GM19035 (cell line): ENCODE measurements around the gene PPP2R2D.
A peak's percentile ranks its signal among the peaks of the same experiment; 100 is the strongest.

Experiments
- ATAC-seq: cut with Tn5 transposase; IDR thresholded peaks from one replicate; pipeline ENCODE4 v1.9.1; 2021; ENCODE audit not compliant: unreplicated experiment

PPP2R2D gene

DNA sequence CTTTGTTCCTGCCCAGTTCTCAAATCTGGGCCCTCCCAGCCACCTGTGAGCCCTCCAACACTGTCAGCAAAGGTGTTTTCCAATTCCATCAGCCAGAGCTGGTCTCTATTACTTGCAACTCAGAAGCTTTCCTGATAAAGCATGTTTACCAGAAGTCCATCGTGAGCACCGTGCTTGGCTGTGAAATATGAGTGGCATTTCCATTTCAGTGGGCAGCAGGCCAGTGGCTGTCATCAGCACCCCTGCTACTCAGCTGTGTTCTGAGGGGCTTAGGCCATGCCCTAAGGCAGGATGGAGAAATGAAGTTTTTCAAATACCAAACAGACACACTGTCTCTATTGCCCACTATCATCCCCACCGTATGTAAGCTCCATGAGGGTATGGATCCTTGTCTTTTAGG is 93.6 kb downstream of the PPP2R2D start:
- ATAC-seq, result no peak

DNA sequence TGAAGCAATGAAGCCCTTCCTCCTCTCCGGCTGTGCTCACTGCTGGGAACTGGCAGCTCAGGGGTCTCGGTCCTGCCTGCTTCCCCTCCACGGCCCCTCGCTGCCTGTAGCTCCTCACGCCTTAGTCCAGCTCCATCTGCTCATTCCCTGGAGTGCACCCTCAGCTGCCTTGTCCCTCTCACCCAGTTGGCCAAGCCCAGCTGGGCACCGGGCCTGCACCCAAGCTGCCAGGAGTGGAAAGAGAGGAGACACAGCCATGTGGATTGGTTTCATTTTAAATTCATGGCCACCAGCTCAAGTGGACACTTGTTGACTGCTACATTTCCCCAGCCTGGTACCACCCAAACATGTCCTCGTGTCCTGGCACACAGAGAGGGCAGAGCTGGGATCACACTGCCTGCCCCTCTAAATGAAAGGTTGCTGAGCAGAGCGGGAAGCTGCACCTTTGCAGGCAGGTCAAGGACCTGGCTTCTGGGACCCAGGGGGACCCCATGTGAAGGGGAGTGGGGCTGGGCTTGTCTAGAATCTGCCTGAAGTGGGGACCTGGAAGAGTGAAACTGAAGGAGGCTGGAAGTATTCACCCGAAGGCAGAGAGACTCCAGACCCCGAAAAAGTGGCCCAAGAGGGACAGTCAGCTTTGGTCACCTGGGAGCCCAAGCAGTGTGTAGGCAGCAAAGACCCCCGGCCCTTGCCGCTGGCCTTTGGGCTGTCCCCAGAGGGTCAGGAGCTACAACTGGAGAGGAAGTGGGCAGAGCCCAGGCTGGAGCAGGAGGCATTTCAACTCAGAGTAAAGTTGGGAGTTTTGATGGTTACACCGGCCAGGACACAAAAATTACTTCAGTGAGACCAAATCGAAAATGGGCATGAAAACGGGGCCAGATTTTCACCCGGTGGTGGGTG is 95.9 kb downstream of the PPP2R2D start:
- no peak for ATAC-seq

DNA sequence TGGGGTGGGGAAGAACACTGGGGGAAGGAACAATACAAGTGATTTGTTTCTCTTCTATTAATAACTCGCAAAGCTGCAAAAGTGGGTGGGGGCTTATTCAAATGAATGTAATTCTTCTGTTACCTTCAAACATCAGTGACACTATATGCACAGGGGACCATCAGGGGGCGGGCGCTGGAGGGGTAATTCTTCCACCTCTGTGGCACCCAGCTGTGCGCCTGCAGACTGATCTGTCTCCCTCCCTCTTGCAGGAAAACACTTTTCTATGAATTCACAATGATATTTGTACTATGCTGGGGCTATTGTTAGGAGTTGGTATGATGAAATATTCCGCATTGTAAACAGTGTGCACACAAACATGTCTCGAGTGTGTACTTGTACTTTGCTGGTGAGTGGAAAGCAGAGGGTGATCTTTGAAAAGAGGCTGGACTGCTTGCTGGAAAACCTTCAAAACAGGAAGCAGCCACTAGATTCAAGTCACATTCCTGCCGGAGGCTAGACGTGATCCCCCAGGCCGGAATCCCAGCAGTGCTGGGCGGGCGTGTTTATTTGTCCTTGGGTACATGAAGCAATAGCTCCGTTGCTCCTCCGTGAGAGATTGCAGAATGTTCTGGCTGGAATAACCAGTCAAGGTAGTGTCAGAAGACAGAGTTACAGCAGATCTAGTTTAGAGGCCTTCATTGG is 96.7 kb downstream of the PPP2R2D start:
- no peak for ATAC-seq

DNA sequence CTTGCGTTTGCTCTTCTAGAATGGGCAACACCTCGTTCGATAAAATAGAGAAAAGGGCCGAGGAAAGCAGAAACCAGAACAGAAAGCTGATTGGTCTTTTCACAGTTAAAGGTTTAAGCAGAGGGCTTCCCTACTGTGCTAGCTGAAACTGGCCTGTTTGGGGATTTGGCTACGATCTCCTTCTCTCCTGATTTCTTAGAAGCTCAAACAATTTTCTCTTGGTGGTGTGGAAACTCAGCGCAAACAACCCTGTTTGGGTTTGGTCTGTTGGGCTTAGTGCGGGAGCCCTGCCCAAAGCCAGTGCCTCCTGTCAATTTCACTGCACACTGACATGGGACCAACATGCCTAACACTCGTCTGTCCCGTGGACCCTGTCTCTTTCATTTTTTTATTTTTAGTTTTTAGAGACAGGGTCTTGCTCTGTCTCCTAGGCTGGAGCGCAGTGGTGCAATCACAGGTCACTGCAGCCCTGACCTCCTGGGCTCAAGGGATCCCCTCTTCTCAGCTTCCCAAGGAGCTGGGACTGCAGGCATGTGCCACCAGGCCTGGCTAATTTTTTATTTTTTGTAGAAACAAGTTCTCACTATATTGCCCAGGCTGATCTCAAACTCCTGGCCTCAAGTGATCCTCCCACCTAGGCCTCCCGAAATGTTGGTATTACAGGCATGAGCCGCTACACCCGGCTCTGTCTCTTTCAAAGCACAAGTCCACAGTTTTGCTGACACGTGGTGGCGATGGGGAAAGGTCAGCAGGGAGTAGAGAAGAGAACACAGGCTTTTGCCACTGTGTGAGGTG is 97.4 kb downstream of the PPP2R2D start:
- no peak for ATAC-seq

DNA sequence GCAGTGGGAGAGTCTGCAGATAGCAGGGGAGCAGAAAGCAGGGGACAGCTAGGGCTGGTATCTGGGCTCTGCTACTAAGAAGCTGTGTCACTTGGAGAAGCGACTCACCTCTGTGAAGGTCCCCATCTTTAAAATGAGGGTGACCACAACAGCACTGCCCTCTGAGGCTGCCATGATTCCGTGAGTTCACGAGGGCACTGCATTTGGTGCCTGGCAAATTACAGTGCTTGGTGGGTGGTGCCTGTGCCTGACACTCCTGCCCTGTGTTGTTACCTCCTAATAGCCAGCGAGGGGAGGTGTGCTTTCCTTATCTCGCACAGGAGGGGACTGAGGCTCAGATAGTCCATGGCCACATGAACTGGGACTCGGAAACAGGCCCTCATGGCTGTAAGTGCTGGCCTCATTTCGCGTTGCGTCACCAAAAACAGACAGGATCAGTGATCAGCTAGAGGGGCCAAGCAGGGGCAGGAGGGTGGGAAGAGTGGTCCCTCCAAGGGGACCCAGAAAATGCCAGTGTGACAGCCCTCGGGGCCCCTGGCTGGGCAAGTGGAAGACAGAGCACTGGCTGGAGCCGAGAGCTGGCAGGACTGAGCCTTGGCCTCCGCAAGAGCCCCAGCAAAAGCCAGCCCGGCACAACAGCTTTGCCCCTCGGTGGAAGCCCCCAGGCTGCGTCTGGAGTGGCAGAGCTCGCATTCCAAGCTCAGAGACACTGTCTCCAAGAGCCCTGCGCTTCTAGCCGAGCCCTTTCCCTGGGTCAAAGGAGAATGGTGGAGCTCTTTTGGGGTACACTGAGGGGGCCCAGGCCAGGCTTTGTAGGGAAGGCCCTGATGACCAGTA is 98.3 kb downstream of the PPP2R2D start:
- ATAC-seq, result no peak

DNA sequence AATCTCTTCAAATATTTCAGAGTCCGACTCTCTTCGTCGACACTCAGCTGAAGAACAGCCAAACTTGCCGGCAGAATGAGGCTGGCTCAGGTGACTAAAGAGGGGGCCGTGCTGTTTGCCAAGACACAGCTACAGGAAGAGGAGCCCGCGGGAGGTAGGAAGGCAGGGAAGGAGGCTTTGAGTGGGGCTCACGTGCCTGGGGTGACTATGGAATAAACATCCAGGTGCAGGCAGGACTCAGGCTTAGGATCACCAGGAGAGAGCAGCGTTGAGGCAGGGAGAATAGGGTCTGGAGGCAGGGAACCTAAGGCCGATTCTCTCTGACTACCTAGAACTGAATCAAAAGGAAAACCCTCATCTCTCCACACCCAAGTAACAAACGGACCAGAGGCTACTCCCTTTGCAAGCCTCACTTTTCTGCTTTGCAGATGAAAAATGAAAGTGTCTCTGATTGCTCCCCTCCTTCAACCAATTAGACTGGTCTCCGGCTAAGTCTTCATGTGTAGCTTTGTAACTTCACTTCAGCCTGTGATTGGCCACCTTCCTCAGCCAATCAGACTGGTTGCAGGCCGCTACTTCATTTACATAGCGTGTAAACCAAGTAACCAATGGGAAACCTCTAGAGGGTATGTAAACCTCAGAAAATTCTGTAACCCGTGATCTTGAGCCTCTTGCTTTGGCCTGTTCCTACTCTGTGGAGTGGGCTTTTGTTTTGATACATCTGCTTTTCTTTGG is 100.6 kb downstream of the PPP2R2D start:
- ATAC-seq, result peak; percentile 80

DNA sequence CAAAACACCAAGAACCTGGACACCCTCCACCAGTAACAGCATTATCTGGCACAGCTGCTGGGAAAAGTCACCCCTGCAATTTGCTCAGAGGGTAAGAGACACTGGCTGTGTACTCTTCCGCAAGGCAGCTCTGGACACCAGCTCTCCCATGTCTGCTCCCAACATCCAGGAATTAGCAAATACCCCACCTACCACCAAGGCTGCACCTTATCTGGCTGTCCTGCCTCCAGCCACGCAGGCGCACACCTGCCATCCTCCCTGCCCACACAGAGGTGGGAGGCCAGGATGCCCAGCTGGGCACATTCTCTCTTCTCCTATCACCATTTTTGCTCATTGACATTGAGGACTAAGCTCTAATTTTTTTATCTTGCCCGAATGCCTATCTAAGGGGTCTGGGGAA is 101.2 kb downstream of the PPP2R2D start:
- no peak for ATAC-seq

DNA sequence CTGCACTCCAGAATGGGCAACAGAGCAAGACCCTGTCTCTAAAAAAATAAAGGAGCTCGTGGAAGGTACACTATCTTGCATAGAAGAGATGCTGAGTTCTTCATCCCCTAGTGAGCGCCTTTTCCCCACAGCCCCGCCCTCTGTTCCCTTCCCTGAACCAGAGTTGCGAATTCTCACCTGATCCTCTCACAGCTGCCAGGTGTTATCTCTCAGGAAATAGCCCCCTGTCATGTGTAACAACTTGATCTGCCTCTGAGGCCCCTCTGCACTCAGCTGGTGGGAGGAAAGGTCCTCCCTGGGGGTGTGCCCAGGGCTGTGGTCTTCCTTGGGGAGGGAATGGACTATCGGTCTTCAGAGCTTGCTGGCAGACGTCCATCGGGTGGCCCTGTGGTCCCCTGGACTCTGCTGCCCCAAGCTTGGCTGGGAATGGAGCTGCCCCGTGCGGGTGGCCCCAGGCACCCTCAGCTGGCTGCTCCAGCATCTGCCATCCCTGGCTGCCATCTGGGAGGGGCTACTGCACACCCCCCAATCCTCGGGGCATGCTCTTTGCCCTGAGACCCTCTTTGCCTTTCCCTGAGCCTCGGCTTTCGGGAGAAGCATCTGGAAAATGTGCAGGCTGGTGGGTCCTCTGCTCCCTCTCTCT is 102.6 kb downstream of the PPP2R2D start:
- no peak for ATAC-seq

DNA sequence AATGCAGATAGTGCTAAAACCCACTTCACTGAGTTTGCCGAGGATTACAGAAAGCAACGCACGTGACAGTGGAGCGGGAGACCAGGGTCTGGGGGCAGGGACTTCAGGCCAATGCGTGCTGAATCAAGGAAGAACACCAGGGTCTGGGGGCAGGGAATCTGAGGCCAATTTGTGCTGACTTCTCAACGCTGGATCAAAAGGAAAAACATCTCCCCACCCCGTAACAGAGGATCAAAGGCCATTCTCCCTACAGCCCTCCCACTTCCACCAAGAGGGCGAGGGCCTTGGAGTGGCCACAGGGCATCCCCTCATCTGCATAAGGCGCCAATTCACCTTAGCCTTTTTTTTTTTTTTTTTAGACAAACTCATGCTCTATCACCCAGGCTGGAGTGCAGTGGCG is 103.2 kb downstream of the PPP2R2D start:
- no peak for ATAC-seq

DNA sequence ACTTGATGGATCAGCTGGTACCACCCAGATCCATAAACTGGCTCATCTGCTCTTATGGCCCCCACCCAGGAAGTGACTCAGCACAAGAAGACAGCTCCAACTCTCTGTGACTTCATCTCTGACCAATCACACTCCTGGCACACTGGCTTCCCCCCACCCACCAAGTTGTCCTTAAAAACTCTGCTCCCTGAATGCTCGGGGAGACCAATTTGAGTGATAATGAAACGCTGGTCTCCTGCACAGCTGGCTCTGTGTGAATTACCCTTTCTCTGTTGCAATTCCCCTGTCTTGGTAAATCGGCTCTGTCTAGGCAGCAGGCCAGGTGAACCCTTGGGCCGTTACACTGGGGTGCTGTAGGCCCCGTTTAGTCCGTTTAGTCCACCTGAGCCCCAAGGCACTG is 104.3 kb downstream of the PPP2R2D start:
- no peak for ATAC-seq

DNA sequence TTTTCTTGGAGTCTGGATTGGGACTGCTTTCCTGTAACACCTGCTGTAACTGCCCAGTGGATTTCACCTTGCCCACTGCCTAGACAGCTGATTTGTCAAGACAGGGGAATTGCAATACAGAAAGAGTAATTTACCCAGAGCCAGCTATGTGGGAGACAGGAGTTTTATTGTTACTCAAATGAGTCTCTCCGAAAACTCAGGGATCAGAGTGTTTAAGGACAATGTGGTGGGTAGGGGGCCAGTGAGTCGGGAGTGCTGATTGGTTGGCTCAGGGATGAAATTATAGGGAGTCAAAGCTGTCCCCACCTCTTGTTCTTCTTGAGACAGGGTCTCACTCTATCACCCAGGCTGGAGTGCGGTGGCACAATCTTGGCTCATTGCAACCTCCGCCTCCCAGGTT is 106.2 kb downstream of the PPP2R2D start:
- no peak for ATAC-seq

DNA sequence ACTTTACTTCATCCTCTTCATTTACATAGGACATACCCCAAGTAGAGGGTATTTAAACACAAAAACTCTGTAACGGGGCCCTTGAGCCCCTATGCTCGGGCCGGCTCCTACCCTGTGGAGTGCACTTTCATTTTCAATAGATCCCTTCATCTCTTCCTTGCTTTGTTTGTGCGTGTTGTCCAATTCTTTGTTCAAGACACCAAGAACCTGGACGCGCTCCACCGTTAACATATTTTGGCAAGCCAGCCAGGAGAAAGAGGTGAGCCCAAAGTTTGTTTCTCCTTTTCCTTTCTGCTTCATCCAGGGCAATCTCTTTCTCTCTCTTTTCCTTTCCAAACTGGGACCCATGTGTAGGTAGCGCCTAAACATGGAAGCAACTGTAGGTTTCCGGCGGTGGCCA is 106.9 kb downstream of the PPP2R2D start:
- ATAC-seq, result no peak
